Left kidney (tissue), 2 donors: Measurements from ENCODE around the gene LTBP1. TPM values are rescaled to one million over a fixed set of nuclear protein-coding genes. Genes with fewer than 3 reads are reported as not detected.
"Not testable (repeated sequence)": the region's sequence is repeated elsewhere in the genome, so short reads cannot be mapped to it uniquely, and the experiment has no call there.

Experiments used
- DNase-seq: peaks from one replicate; pipeline ENCODE4 v3.0.0-alpha.2; 2013
- polyA plus RNA-seq: library from polyadenylated mRNA; unstranded; fragments of 120-200 nt; gene quantifications from one replicate; pipeline ENCODE4 v1.2.1, GENCODE V29; 2013; ENCODE audit not compliant: insufficient read length

The LTBP1 gene
- polyA plus RNA-seq, 1 donor: 85.2 TPM

DNA sequence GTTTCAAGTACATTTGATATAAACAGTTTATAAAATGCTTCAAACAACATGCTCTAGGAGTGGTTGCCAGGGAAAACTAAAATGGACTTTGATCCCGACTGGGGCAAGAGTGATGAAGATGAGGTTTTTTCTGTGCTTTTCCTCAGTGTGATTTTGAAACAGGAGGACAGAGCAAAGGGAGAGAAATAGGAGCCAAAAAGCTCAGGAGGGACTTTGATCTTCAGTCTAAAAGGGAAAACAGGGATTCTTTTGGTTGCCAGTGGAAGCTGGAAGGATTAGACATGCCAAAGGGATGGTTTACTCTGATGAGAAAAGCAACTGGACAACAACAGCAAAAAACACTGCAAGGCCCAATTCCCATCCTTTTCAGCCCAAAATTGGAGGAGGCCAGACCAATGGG, 95.5 kb downstream of the LTBP1 start:
- DNase-seq: no peak

DNA sequence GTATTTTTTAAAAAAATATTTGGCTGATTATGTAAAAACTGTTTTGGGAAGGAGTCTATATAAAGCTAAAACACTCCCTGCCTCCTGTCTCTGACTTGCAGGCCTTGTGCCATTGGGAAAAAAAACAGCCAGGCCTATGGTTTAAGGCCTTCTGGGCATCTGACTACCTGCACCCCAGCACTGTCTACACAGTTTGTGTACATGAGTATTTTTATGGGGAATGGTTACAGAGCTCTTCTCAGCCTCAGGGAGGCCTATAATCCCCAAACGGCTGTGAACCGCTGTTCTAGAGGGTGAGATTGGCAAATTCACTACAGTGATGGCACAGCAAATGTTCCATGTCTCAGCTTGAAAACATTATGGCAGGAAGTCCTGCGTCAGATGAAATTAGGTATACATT, 96.1 kb downstream of the LTBP1 start:
- DNase-seq: no peak

DNA sequence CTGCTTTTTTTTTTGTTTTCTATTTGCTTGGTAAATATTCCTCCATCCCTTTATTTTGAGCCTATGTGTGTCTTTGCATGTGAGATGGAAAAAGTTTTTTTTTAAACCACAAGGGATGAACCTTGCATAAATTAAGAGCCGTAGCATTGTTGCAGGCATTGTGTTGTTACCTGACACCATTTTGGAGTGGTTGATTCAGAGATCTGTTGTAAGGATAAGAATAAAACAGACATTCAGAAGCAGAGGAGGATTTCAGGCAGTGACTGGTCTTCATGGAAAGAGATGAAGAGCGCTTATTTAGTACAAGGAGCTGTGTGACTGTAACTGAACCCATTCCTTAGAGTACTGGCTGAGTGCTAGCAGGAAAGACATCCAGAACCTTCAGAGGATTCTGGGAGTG, 101.2 kb downstream of the LTBP1 start:
- no peak for DNase-seq

DNA sequence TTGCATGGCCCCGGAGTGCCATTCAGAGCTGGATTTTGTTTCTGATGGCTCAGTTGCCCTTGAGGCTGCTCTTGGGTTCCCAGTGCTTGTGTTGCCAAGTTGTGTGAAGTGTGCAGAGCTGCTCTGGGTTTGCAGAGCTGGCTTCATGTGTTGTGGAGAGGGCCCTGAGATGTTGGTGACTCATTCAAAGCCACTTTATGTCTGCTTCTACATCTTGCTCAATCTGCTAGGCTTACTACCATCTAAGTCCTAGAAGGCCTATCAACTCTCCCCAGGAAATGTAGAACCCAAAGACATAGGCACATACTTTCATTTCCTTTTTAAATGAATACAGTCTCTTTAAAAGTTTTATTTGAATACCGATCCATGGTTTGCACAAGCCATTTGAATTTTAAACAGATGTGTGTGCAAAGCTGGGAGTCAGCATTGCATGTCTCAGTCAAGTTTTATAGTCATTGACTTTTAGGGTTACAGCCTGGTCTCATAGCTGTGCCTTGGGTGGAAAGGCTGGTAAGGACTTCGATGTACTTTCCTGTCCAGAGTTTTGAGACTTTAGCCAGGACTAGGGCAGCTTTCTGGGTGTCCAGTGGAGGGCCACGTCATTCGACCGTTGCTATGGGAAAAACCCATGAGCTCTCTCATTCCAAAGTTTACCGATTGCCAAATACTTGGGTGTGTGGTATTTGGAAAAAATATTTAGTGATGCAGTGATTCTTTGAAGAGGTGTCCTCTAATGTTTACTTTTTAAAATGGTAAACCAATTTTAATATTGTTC, 105.0 kb downstream of the LTBP1 start:
- DNase-seq: no peak

DNA sequence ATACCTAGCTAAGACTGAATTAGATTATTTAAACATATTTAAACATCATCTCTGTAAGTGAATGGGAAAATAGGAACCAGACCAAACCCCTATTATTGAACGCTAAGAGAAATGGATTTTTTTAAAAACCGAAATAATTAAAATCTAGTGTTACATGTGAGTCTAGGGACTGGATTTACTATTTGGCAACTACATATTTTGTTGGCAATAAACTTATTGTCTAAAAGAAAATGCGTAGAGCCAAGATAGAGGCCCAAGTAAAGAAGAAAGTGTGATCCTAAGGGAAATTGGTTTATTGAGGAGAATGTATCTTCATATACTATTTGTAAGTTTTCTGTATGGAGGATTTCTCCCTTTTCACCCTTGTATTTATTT, 105.6 kb downstream of the LTBP1 start:
- no peak for DNase-seq

DNA sequence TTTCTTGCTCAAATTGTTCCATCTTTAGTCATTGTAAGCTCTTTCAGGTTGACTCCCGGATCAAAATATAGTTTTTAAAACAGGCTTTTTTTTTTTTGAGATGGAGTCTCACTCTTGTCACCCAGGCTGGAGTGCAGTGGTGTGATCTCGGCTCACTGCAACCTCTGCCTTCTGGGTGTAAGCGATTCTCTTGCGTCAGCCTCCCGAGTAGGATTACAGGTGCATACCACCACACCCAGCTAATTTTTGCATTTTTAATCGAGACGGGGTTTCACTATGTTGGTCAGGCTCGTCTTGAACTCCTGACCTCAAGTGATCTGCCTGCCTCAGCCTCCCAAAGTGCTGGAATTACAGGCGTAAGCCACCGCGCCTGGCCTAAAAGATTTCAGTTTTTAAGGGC, 106.0 kb downstream of the LTBP1 start:
- not testable (repeated sequence) for DNase-seq

DNA sequence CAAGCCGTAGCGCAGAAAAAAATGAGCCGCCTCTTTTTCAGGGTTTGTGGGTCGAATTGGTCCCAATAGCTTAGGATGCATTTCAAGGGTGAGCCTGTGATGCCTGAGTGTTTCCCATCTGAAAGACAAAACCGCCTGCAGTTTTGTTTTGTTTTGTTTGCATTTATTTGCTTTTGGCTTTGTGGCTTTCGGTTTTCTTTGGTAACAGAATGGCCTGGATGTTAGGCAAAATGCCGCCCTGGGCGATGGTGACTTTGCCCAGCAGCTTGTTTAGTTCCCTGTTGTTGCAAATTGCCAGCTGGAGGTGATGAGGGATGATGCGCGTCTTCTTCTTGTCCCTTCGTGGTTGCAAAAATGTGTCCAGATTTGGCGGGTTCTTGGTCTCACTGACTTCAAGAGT, 109.4 kb downstream of the LTBP1 start:
- no peak for DNase-seq

DNA sequence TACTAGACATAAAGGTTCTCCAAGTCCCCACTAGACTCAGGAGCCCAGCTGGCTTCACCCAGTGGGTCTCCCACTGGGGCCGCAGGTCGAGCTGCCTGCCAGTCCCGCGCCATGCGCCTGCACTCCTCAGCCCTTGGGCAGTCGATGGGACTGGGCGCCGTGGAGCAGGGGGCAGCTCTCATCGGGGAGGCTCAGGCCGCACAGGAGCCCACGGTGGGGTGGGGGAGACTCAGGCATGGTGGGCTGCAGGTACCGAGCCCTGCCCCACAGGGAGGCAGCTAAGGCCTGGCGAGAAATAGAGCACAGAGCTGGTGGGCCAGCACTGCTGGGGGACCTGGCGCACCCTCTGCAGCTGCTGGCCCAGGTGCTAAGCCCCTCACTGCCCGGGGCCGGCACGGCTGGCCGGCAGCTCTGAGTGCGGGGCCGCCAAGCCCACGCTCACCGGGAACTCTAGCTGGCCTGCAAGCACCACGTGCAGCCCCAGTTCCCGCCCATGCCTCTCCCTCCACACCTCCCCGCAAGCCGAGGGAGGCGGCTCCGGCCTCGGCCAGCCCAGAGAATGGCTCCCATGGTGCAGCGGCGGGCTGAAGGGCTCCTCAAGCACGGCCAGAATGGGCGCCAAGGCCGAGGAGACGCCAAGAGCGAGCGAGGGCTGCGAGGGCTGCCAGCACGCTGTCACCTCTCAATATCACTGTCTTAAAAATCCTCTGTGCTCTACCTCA, 110.7 kb downstream of the LTBP1 start:
- not testable (repeated sequence) for DNase-seq

DNA sequence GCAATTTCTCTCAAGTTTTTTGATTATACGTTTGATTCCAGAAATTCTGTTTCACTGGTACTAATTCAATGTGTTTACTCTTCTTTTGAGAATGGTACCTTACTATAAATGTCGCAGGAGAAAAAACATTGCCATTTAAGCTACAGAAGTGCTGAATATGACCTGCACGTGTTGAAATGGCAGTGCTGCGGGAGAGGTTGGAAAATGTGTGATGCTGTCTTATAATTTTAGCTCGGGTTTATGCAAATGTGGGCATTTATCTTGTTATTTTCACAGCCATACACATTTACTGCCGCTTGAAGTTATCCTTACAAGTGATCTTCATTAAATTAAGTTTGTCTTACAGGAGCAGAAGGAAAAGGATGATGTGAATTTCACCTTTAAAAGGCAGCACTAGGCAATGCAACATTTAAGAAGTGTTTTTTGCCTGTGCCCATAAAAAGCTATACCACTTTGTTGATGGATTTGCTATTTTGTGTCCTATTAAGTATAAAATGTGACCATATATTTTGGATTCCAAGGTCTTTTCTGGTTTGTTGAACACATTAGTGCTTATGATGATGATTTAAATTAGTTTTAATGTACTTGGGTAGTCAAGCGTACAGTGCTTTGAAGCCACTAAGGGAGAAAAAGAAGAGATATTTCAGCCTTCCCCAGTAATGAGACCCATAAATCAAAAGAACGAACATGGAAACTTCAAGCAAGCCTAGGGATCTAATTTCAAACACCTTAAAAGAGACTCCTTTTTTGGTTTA, 112.1 kb downstream of the LTBP1 start:
- DNase-seq: peak; percentile 81

DNA sequence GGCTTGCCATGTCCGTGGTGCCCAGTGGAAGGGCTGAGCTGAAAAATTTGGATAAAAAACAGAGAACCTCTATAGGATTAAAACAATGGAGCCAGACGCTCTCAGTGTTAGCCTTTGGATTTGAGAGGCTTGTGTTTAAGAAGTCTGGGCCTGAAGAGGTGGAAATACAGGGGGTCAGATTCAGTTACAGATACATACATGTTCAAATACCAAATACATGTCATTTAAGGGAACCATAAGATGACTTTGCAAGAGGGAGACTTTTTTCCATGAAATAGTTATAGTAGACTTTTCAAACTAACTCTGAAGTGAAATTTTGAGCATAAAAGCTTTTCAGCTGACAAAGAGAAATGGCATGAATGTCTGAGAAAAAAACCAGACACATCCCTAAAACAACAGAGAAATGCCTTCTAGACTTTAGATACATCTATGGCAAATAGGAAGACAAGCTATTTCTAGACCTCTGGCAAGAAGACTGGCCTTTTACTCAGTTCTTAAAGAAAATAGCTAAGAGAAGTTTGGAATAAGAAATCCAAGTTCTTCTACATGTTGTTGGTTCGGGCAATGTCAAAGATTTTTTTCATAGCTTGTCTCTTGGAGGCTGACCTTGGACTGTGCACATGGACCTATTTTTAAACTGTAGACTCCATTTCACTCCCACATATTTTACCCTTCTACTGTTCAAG, 112.9 kb downstream of the LTBP1 start:
- DNase-seq: no peak

DNA sequence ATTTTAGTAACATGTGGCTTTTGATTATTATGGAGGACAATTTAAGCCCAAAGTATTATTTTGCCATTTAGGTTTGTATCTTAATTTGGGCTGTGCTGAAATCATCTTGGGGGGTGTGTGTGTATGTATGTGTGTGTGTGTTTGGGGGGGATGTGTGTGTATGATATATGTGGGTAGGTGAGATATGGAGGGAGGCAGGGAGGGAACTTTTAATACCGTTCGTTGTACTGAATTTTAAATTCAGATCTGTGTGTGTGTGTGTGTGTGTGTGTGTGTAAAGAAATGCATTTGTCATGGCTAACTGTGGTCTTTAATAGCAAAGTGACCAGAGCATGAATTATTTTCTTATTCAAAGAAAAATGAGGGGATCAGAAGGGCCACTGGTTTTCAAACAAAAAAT, 113.7 kb downstream of the LTBP1 start:
- no peak for DNase-seq

DNA sequence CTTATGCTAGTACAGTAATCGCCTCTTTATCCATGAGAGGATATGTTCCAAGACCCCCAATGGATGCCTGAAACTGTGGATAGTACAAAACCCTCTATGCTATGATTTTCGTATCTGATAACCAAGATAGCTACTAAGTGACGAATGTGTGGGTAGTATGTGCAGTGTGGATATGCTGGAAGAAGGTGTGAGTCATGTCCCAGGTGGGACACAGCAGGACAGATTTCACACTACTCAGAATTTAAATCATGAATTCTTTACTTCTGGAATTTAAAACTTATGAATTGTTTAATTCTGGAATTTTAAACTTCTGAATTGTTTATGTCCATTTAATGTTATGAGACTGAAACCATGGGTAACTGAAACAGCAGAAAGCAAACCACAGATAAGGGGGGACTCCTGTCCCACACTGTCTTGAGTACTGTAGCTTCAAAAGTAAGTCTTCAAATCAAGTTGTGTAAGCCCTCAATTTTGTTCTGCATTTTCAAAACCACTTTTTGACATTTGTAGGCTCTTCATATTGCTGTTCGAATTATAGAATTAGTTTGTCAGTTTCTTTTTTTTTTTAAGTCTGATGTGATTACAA, 116.0 kb downstream of the LTBP1 start:
- DNase-seq: no peak

DNA sequence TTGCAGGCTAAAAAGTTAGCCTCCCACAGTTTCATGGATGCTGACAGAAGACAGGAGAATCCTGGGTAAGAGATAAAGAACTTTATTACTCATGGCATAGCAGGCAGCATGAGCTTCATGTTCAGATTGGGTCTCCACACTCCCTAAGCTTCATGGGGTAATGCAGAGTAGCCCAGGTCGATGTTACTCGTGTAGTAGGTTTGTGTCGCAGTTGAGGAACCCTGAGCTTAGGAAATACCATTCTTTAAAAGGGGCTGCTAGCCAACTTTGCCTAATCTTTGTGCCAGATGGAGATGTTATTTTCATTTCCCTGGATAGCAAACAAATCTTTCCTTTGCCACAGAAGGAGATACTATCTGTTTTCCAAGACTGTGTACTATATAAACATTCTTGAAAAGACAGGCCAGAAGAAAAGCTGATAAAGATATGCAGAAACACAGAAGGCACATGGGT, 117.6 kb downstream of the LTBP1 start:
- no peak for DNase-seq

DNA sequence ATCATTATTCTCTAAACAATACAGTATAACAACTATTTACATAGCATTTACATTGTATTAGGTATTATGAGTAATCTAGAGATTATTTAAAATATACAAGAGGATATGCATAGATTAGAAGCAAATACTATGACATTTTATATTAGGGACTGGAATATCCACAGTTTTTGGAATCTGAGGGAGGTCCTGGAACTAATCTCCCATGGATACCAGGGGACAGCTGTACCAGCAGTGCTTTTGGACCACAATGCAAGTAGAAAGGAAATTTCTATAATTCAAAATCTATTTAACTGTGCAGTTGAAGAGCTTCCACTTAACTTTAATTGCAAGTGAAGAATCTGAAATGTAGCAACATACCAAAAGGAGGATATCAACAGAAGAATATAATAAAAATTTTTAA, 120.8 kb downstream of the LTBP1 start:
- no peak for DNase-seq

DNA sequence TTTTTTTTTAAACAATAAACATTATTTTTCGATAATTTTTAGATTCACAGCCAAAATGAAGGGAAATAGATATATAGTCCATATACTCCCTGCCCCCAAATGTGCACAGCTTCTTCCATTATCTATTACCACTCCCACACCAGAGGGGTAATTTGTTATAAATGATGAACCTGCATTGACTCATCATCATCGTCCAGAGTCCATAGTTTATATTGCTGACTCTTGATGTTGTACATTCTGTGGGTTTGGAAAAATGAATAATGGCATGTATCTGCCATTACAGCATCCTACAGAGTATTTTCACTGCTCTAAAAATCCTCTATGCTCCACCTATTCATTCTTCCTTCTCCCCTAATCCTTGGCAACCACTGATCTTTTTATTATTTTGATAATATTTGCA, 121.5 kb downstream of the LTBP1 start:
- no peak for DNase-seq

DNA sequence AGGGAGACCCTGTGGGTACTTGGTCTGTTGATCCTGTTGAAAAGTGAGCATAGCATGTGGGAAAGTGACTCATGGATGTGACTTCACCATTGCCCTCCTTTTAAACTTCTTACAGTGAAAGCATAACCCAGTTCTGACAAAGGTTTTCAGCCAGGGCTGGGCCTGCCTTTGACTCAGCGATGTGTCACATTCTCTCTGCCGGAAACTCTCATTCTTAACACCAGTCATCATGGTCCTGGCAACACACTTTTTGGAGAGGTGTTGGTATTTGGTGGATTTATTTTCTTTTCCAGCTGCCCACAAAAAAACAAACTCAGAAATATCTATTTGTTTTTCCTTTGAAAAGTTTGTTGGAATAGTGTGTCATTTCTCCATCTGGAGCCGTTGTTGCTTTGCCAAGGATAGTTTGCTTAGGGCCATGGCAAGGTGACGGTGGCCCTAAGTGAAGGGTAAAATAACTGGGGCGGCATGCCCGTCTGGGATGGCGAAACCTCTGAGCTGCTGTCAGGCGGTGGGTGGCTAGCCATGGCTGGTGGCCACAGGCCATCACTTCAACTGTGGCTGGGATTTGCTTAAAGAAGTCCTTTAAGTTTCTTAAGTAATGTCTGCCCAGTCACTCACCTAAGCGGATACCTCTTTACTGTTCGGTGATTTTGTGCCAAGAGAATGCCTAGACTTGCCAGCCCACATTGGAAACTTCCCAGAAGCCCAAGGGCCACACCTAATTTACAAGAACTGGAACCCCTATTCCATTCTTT, 123.3 kb downstream of the LTBP1 start:
- DNase-seq: no peak

DNA sequence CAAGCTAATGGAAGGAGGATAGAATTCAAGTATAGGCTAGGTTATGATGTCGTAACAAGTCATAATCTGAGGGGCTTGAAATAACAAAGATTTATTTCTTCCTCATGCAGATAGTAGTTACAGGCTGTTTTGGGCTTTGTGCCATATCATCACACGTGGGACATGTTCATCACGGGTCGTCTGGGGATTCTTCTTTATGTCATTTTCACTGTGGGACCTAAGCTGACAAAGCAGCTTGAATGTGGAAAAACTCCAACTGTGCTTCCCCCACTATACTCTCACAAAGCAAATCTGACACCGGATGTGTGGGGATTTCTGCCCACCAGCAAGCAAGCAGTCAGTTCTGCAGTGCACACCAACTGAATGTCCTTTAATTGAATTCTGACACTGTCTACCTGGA, 124.8 kb downstream of the LTBP1 start:
- no peak for DNase-seq

DNA sequence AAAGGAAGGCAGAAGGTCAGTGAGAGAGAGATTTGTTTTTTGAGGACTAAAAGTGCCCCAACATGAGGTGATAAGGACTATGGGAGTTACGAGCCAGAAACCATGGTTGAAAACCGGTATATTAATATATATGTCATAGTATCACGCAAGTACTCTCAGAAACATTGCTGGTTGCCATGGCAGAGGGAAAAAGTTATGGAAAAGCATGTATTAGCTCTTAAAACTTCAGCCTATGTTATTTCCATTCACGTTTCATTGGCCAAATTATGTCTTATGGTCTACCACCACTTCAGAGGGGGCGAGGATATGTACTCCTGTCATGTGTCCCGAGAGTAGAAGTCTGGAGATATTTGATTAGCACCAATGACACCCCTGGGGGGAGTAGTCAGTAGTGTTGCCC, 125.9 kb downstream of the LTBP1 start:
- DNase-seq: no peak

DNA sequence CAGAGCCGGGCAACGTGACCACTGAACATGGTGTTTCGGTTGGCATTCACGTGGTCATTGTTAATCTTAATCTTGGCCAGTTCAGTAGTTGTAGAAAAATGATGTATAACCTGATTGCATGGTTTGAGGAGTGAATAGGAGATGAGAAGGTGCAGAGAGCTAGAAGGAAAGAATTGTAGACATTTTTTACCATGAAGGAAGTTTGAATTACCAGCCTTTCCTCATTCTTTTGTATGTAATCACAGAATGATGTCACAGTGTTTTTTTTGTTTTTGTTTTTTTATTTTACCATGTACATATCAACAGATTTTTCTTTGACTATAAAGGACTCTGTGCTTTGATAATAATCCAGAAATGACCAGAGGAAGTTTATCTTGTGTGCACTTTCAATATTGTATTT, 126.3 kb downstream of the LTBP1 start:
- no peak for DNase-seq

DNA sequence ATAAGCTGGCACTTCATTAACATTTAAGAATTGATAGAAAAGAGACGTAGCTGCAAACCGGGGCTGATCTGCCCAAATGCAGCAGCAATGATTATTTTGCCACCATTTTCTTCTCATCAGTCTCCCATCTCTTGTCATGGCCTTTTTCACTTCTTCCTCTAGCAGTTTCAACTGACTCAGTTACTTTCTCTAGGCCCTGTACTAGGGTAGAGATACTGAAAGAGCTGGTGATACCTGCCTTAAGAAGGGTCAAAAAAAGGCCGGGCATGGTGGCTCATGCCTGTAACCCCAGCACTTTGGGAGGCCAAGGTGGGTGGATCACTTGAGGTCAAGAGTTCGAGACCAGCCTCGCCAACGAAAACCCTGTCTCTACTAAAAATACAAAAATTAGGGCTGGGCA, 127.4 kb downstream of the LTBP1 start:
- DNase-seq: no peak

DNA sequence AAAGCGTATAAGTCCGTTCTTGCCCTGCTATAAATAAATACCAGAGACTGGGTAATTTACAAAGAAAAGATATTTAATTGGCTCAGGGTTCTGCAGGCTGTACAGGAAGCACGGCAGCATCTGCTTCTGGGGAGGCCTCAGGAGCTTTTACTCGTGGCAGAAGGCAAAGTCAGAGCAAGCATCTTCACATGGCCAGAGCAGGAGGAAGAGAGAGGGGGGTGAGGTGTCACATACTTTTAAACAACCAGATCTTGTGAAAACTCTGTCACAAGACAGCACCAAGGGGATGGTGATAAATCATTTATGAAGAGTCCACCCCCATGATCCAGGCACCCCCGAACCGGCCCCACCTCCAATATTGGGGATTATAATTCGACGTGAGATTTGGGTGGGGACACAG, 130.6 kb downstream of the LTBP1 start:
- DNase-seq: no peak
